ENCODE results near the gene BACE2.

Gene BACE2

DNA sequence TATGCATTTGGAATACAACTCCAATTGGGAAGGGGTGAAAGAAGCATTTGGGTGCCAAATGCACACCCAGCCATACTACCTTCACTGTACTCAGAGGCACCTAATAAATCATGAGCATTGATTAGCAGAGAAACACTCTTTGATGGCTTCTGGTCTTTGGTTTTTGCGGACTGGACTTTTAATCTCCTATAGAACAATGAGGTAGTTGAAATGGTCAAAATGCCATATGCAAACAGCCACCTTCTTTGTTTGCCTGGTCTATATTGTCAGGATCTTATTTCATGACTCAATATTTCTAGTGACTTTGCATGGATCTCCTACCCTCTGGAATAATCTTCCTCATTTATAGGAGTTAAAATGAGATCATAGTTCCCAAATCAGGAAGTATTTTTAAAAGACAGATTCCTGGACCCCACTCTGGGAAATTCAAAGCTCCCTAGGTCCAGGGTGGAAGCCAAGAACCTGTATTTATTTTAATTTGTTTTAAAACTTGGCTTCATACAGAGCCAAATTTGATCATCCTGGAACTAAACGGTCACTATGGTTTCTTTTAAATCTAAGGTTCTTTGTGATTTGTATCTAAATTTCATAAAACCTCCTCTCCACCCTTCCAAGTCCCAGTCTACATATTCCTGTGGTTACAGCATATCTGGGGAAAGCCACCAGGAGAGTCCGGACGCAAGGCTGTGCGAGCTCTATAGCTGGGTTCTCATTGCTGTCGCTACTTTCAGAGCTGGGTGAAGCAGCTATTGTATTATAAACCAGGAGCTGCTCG is 157.4 kb downstream of the BACE2 start:
- DNase-seq, result no peak

DNA sequence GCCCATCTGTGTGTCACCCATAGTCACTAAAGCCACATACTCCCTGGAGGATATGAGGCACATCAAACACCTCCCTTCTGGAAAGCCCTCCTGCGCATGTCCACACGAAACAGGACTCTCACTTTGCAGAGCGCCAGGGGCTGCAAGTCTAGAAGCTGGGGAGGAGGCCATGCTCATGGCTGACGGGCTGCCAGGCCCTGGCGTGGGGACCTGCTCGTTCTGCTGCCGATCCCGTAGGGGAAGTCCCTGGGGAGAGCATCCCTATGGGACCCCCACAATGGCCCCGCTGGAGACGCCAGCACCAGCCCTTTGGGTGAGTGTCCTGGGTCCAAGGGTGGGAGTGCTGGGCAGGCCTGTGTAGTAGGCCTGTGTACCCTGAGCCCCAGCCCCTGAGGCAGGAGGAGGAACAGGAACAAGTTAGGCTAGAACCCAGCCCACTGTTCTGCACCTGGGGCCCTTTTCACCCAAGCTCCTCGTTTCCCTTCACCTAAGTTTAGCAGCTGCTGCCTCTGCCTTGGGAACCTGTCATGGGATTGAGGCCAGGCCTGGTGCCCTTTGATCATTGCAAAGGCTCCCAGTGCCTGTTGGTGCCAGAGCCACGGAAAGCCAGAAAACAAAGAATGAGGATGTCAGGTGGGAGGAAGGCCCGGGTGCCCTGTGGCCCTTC is 158.6 kb downstream of the BACE2 start:
- DNase-seq, result no peak

DNA sequence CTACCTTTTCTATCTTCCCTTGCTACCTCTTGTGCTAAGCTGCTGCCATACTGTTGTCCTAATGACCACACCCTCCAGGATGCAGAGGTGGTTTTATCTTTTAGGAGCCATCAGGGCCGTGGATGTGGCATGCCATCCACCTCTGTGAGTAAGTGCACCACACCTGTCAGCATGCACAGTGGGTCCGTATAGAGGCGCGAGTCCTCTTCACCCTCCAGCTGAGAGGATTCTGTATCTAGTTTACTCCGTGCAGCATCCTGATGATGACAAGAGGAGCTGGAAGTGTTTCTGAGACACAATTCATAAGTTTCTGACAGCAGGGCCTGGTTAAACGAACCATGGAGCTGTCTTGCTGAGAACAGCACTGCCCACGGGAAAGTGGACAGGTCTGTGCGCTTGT is 159.8 kb downstream of the BACE2 start:
- DNase-seq, result no peak

DNA sequence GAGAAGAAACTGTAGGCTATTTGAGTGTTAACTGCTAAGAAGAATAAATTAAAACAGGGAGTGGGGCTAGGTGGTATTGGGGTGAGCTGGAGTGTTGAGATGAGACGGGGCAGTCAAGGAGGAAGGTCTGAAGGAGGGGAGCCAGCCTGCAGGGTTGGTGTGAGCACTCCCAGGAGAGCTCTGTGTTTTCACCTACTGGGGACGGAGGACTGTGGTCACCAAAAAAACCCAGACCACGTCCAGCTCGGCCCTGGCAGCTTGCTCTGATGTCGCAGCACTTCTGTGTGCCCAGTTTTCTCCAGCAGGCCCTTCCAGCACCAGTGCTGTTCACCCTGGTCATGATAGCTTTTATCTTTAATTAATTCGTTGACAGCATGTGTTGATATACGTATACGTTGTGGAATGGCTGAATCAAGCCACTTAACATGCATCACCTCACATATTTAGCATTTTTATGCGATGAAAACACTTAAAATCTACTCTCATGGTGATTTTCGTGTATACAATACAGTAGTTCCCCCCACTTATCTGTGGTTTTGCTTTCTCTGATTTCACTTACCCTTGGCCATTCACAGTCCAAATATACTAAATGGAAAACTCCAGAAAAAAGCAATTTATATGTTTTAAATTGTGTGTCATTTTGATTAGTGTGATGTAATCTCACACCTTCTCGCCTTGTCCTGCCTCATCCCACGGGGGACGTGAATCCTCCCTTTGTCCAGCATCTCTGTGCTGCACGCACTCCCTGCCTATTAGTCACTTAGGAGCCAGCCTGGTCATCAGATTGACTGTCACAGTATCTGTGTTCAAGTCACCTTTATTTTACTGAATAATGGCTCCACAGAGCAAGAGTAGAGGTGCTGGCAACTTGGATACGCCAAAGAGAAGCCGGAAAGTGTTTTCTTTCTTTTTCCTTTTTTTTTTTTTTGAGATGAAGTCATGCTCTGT is 161.0 kb downstream of the BACE2 start:
- no peak for DNase-seq
